Ecto neural progenitor cell (in vitro differentiated cells): ENCODE measurements around the gene NKX2-1.
"Not testable (repeated sequence)": the region's sequence is repeated elsewhere in the genome, so short reads cannot be mapped to it uniquely, and the experiment has no call there.

Source experiments
- DNase-seq: peaks from one replicate; pipeline ENCODE4 v3.0.0-alpha.2; 2018; ENCODE audit warnings: low spot score

Gene NKX2-1

DNA sequence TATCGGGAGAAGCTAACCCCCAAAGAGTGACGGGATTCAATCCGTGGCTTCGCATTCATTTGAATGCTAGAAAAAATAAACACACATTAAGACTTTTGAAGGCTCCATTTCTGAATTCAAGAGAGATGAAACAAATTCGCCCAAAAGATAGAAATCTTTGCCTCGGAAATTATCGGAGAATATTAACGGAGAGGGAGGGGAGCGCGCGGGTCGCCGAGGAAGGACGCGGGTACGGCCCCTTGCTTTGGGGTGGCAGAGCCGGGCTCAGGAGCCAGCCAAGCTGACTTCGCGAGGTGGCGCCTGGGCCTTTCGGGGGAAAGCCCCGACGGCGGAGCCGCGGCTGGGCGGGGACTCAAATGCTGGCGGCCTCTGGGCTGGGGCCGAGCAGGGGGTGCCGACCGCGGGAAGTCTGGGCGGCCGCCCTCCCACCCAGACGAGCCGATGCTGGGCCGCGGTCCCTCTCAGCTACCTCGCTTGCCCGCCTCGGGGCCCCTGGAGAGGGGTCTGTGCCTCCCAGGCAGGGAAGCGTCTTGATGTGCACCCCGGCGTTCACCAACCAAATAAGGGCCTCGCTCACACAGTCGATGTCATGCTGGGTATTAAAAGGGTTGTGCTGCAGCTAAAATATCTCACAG is 14.7 kb downstream of the NKX2-1 start:
- peak; percentile 66 for DNase-seq

DNA sequence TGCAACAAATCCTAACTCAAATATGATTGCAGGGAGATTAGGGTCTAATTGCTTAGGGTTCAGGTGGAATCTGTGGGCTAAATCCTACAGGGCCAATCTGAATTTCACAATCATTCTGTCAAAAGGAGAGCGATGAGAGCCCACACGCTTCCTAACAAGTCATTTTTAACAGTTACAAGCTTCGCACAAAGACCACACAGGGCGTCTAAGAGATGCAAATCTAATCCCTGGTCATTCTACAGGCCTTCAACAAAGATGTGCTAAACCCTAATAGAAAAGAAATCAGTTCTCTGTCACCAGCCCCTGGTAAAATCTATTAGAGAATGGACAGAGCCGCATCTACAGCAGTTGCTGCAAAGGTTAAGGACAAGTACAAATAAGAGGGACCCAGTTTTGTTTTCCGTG is 15.3 kb downstream of the NKX2-1 start:
- no peak for DNase-seq

GRCh38 chr14:36503771-36504741 is 16.0 kb downstream of the NKX2-1 start:
- peak; percentile 76 for DNase-seq

GRCh38 chr14:36502558-36503508 is 17.2 kb downstream of the NKX2-1 start:
- no peak for DNase-seq

GRCh38 chr14:36498938-36499337 is 21.1 kb downstream of the NKX2-1 start:
- DNase-seq: no peak

DNA sequence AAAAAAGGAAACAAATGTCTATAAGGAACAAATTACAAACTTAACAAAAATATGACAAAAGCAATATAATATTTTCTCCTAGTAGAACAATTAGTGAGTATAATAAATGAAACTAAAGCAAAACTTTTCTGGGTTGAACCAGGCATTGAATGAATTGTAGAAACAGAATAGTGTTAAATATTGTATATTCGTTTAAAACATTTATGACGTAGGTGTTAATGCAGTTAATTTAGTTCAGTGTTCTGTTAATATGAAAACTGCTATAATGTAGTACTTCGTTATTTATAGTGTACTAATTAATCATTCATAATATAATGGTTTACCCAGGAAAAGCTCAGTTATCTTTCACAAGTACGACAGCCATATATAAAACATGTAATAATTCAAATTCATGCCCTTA is 23.7 kb downstream of the NKX2-1 start:
- DNase-seq: no peak

DNA sequence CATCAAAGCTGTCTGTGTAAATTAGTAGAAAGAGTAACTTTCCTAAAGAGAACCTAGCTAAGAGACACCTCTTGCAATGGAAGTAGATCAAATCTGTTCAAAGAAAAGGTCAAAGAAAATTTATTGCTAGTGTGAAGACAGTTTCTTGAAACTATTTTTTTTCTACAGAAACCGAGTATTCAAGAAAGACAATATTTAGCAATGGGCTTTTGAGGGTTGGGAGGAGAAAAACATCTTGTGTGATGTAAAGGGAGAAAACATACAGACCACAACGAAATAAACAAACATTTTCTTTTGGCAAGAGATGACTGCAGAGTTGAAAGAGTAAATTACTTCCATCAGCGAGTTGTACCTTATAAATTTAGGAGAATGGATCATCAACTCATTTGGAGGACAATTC is 24.4 kb downstream of the NKX2-1 start:
- DNase-seq: no peak

DNA sequence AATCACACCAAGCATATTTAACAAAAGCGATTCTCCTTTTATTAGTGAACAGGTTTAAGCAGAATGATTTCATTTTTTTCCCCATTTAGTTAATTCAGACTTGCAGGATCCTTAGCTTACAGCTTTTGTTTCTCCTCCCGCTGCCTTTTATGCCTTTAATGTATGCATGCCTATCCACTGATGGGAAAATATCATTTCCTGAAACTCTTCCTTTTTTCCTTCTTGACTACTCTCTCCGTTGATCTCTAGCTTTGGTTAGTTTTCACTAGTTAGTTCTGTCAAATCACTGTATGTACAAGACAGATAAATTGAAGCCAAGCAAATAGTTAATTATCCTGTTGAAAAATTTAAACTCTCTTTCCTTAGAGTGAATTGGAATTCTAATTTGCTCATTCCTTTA is 26.3 kb downstream of the NKX2-1 start:
- no peak for DNase-seq

GRCh38 chr14:36485773-36486172 is 34.3 kb downstream of the NKX2-1 start:
- no peak for DNase-seq

GRCh38 chr14:36479344-36479743 is 40.7 kb downstream of the NKX2-1 start:
- no peak for DNase-seq

DNA sequence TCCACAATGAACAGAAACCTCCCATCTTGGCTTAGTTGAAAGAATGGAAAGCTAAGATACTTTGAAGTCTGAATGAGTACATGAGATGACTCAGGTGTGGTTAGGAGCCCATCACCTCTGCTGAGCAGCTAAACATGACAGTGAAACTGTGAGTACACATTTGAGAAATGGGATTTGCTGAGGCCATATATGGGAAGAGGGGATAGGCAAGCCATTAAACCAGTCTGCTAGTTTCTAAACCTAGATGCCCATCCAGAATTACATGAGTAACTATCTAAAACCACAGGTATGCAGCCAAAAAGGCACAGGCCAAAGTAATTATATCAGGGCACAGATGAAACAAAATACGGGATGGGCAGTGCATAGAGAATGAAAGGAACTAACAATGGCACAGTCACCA is 41.2 kb downstream of the NKX2-1 start:
- DNase-seq: no peak

GRCh38 chr14:36477266-36477665 is 42.8 kb downstream of the NKX2-1 start:
- no peak for DNase-seq

DNA sequence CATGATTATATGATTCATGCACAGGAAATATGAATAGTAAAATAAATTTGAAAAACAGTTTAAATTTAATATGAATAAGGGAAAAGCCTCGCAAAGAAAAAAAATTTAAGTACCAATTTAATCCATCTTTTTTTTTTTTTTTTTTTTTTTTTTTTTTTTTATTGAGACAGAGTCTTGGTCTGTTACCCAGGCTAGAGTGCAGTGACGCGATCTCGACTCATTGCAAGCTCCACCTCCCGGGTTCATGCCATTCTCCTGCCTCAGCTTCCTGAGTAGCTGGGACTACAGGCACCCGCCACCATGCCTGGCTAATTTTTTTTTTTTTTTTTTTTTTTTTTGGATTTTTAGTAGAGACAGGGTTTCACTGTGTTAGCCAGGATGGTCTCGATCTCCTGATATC is 44.0 kb downstream of the NKX2-1 start:
- DNase-seq: not testable (repeated sequence)

DNA sequence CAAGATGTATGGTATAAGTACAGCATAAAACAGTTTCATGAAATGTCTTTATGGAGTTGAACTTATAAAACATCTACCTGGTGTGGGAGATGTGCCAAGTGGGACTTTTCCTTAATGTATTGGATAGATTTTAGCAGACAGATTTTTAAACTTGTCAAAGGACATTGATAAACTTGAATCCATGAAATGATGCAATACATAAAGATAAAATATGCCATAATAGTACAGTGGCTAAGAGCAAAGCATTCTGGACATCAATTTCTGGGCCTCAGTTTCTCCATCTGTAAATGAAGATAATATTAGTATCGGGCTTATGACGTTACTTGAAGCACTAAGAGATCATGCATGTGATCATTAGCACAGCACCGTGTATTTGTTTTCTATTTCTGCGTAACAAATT is 45.4 kb downstream of the NKX2-1 start:
- DNase-seq: no peak

GRCh38 chr14:36471431-36471830 is 48.6 kb downstream of the NKX2-1 start:
- DNase-seq: no peak

DNA sequence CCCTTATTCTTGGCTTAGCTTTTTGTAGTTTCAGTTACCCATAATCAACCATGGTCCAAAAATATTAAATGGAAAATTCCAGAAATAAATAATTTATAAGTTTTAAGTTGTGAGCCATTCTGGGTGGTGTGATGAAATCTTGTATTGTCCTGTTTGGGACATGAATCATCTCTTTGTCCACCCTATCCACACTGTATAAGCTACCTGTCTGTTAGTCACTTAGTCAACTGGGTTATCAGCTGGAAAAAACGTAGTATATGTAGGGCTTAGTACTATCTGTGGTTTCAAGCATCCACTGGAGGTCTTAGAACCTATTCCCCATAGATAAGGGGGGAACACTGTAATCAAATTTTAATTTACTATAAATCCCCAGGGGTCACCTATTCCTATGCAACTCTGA is 52.7 kb downstream of the NKX2-1 start:
- DNase-seq: no peak
